Mucosa of rectum (tissue), 2 donors: Measurements from ENCODE around the gene INTS11.

Experiments
- H3K27ac ChIP-seq, 2 donors: one replicate each; pipeline ENCODE4 v1.7.0; 2013; ENCODE audit warnings: inconsistent platforms in 2 of 2, low read depth in 2 of 2, low read length in 2 of 2
- H3K27me3 ChIP-seq, 2 donors: one replicate each; pipeline ENCODE4 v1.7.0; 2013; ENCODE audit warnings: low read length in 2 of 2; ENCODE audit not compliant: control insufficient read depth in 2 of 2, insufficient read depth in 2 of 2
- H3K36me3 ChIP-seq, 2 donors: one replicate each; pipeline ENCODE4 v1.7.0; 2013; ENCODE audit warnings: low read length in 2 of 2; ENCODE audit not compliant: control insufficient read depth in 2 of 2, insufficient read depth in 2 of 2
- H3K4me1 ChIP-seq, 2 donors: one replicate each; pipeline ENCODE4 v1.7.0; 2013; ENCODE audit warnings: low read length in 2 of 2, mild to moderate bottlenecking in 1 of 2; ENCODE audit not compliant: control insufficient read depth in 2 of 2, insufficient read depth in 2 of 2
- H3K4me3 ChIP-seq, 2 donors: one replicate each; pipeline ENCODE4 v1.7.0; 2013; ENCODE audit warnings: low read length in 2 of 2
- H3K9ac ChIP-seq, 2 donors: one replicate each; pipeline ENCODE4 v1.7.0; 2013; ENCODE audit warnings: low read length in 2 of 2, low read depth in 1 of 2, mild to moderate bottlenecking in 1 of 2
- H3K9me3 ChIP-seq, 2 donors: one replicate each; pipeline ENCODE4 v1.7.0; 2013; ENCODE audit warnings: low read length in 2 of 2; ENCODE audit not compliant: control insufficient read depth in 2 of 2
- donor health status: healthy.
- donor health status: Normal muscosa, but diverticular disease.

The INTS11 gene

DNA sequence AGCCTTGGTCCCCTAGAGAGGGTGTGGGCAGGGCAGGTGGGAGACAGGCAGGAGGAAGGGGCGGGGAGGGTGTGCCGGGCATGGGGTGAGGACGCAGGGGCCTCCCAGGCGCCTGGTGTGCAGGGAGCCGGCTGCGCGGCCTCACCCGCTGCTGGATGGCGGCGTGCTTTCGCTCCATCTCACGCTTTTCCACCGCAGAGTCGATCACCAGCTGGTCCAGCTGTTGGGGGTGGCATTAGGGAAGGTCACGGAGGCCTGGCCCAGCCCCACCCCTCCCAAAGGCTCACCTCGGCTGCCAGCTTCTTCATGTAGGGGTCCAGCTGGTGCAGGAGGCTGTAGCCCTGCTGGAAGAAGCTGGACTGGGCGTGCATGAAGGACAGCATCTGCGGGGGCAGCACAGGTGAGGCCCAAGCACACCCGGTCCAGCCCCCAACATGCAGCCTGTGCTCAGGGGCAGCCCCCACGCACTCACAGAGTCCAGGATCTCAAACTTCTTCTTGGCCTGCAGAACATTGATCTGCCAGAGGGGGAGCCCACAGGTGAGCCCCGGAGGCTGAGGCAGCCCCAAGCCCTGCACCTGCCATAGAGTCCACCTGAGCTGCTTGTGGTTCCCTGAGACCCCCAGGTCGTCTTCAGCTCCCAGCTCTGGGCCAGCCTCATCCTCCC is 24.6 kb downstream of the INTS11 start:
- H3K4me3 ChIP-seq = no peak overlapping the region
- H3K27me3 ChIP-seq = no peaks in the 10 kb centered on the region
- H3K9me3 ChIP-seq = no peaks in the 10 kb centered on the region
- peaks cover 3 to 4% of the 10 kb centered on the region in 2 donors for H3K4me1 ChIP-seq
- H3K36me3 ChIP-seq = peaks cover 0 to 2% of the 10 kb centered on the region in 2 donors
- H3K9ac ChIP-seq = no peak overlapping the region
- no peak overlapping the region for H3K27ac ChIP-seq

GRCh38 chr1:1298861-1299685 is 25.4 kb downstream of the INTS11 start:
- Histone ChIP-seq H3K4me1 (no peaks in the 10 kb centered on the region), H3K27me3 (no peaks in the 10 kb centered on the region), H3K27ac (no peak overlapping the region), H3K4me3 (no peak overlapping the region), H3K36me3 (peaks cover 0 to 2% of the 10 kb centered on the region in 2 donors), H3K9ac (no peak overlapping the region), H3K9me3 (no peaks in the 10 kb centered on the region)

DNA sequence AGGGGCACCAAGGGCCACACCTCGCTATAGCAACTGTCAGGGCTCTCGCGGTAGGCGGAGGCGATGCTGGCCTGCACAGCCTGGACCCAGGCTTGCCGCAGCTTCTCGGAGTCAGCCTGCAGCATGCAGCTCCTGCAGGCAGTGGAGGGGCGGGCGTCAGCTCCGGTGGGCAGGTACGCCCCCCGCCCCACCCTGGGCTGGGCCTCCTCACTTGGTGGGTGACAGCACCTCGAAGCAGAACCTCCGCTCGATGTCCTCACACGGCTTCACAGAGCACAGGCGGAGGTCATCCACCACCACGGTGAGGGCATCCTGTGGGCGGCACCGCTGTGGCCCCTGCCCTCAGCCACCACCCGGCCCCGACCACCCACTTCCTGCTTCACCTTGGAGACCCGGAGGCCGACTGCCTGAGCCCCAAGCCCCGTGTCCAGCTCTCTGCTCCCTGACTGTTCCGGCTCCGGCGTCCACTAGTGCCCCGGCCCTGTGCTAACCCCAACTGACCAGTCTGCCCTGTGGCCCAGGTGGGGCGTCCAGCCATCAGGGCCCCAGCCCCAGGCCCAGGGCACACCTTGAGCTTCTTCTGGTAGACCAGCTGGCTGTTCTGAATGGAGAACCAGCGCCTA is 26.5 kb downstream of the INTS11 start:
- H3K27me3 ChIP-seq = no peaks in the 10 kb centered on the region
- H3K36me3 ChIP-seq = peaks cover 0 to 2% of the 10 kb centered on the region in 2 donors
- H3K9ac ChIP-seq = no peak overlapping the region
- H3K4me3 ChIP-seq = no peak overlapping the region
- H3K9me3 ChIP-seq = no peaks in the 10 kb centered on the region
- no peak overlapping the region for H3K27ac ChIP-seq
- H3K4me1 ChIP-seq = no peaks in the 10 kb centered on the region

DNA sequence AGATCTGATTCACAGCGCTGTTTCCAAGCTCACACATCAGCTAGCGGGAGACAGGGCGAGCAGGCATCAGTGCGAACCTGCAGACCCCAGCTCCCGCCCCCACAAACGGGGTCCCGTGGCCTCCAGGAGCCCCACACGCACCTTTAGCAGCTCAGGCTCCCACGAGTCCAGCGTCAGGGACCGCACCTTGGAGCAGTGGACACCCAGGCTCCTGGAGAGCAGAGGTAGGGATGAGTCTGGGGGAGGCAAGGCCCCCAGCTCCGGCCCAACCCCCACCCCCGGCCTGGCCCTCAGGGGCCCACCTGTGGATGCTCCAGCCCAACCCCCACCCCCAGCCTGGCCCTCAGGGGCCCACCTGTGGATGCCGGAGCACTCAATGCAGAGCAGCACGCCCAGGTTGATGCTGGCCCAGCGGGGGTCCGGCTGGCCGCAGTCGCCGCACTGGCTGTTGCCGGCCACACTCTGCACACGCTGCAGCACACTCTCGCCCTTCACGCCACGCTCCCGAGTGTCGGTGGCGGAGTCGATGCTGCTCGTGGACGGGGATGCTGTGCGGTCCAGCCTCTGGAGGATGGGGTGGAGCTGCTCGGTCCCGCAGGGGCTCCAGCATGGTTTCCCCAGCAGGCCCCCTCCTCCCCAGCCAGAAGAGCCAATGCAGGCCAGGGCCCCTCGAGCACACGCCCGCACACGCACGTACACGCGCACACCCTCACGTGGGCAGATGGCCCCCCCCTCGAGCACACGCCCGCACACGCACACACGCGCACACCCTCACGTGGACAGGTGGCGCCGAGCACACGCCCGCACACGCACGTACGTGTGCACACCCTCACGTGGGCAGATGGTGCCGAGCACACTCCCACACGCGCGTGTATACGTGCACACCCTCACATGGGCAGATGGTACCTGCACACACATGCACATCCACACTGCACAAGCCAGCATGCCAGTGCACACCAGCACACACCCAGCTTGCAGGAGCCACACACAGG is 28.1 kb downstream of the INTS11 start:
- peaks cover 3 to 7% of the 10 kb centered on the region in 2 donors for H3K4me1 ChIP-seq
- no peak overlapping the region for H3K9ac ChIP-seq
- H3K9me3 ChIP-seq = no peaks in the 10 kb centered on the region
- no peak overlapping the region for H3K27ac ChIP-seq
- H3K27me3 ChIP-seq = no peaks in the 10 kb centered on the region
- H3K36me3 ChIP-seq = peaks cover 0 to 2% of the 10 kb centered on the region in 2 donors
- H3K4me3 ChIP-seq = no peak overlapping the region

GRCh38 chr1:1295154-1295923 is 29.1 kb downstream of the INTS11 start:
- H3K4me3 ChIP-seq = no peak overlapping the region
- peaks cover 0 to 2% of the 10 kb centered on the region in 2 donors for H3K36me3 ChIP-seq
- H3K9me3 ChIP-seq = no peaks in the 10 kb centered on the region
- no peaks in the 10 kb centered on the region for H3K27me3 ChIP-seq
- H3K27ac ChIP-seq = no peak overlapping the region
- no peak overlapping the region for H3K9ac ChIP-seq
- peaks cover 8 to 11% of the 10 kb centered on the region in 2 donors for H3K4me1 ChIP-seq

DNA sequence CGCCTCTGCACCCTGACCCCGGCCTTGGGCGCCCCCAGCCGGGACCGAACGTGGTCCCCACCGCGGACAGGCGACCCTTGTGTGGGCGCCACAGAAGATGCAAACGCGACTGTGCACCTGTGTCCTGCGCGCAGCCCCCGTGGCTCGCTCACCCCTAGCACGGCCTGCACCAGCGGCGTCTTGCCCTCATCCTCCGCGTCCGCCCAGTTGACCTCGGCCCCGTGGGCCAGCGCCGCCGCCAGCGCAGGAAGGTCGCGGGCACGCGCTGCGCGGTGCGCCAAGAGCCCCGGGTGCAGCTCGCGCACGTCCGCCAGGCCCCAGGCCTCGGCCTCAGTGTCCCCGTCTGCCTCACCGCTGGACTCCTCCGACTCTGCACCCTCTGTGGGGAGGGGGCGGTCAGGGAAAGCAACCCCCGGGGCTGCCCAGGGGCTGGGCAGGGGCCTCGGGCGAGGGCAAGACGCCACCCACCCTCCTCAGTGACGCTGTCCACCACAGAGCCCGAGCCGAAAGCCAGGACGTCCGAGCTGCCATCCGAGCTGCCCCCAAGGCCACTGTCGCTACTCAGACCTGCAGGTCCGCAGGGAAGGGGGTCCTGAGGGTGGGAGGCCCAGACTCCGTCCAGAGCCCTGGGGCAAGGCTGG is 30.1 kb downstream of the INTS11 start:
- Histone ChIP-seq H3K36me3 (peaks cover 0 to 2% of the 10 kb centered on the region in 2 donors), H3K27me3 (peaks cover 0 to 3% of the 10 kb centered on the region in 2 donors), H3K9ac (no peak overlapping the region), H3K9me3 (no peaks in the 10 kb centered on the region), H3K27ac (no peak overlapping the region), H3K4me1 (peaks cover 8 to 13% of the 10 kb centered on the region in 2 donors), H3K4me3 (no peak overlapping the region)

- Histone ChIP-seq H3K9ac (no peak overlapping the region), H3K27ac (no peak overlapping the region), H3K27me3 (peaks cover 0 to 3% of the 10 kb centered on the region in 2 donors), H3K9me3 (no peaks in the 10 kb centered on the region), H3K4me3 (no peak overlapping the region), H3K36me3 (peaks cover 0 to 2% of the 10 kb centered on the region in 2 donors), H3K4me1 (peaks cover 8 to 13% of the 10 kb centered on the region in 2 donors)
These were observed 30.9 kb downstream of the INTS11 start for GRCh38 chr1:1293263-1294249.

DNA sequence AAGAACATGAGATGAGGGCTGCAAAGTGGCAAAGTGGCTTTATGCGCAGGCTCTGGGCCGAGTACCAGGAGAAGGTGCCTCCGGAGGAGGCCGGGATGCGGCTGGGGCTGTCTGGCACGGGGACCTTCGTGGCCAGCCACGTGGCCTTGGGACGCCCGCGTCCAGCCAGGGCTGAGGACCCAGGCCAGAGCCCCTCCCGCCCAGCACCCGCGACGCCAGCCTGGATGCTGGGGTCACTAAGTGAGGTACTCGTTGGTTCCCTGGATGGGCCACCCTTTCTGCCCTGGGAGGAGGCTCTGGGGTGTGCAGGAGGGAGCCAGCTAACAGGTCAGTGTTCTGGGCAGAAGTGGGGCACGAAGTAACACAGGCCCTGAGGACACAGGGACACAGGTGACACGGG is 31.6 kb downstream of the INTS11 start:
- no peak overlapping the region for H3K27ac ChIP-seq
- peaks cover 0 to 2% of the 10 kb centered on the region in 2 donors for H3K36me3 ChIP-seq
- H3K9ac ChIP-seq = no peak overlapping the region
- no peaks in the 10 kb centered on the region for H3K9me3 ChIP-seq
- H3K27me3 ChIP-seq = peaks cover 0 to 3% of the 10 kb centered on the region in 2 donors
- no peak overlapping the region for H3K4me3 ChIP-seq
- H3K4me1 ChIP-seq = peaks cover 8 to 13% of the 10 kb centered on the region in 2 donors
